ENCODE measurements around the gene BCAM. TPM values are rescaled to one million over a fixed set of nuclear protein-coding genes. Genes with fewer than 3 reads are reported as not detected.

Gene BCAM
- total and polyA plus RNA-seq, 4 donors, result 10.5 to 87.4 (median 19.1) TPM

- Histone ChIP-seq H3K9ac (ENCODE audit: low read depth in 1 of 2, low read length in 2 of 2) (no peak overlapping the region), H3K9me3 (ENCODE audit: control insufficient read depth in 4 of 4, low read length in 3 of 4) (no peaks in the 10 kb centered on the region), H3K4me1 (ENCODE audit: control insufficient read depth in 4 of 4, insufficient read depth in 4 of 4, low read length in 3 of 4) (peaks cover 9 to 33% (median 23%) of the 10 kb centered on the region in 4 donors), H3K4me3 (ENCODE audit: low read depth in 1 of 3, low read length in 3 of 3) (no peak overlapping the region), H3K27ac (ENCODE audit: low read depth in 1 of 2, low read length in 2 of 2) (no peak overlapping the region), H3K36me3 (ENCODE audit: control insufficient read depth in 4 of 4, insufficient read depth in 3 of 4, low read depth in 1 of 4, low read length in 3 of 4) (peaks cover 0 to 2% (median under 1%) of the 10 kb centered on the region in 4 donors), H3K27me3 (ENCODE audit: control insufficient read depth in 4 of 4, insufficient read depth in 4 of 4, low read length in 3 of 4) (no peaks in the 10 kb centered on the region)
- 94% methylated on average over 13 of the region's 13 CpGs for WGBS
- TF ChIP-seq HNF4G (IDR thresholded peaks at IDR 0.05), result no peak
- no peak for TF ChIP-seq MAX (IDR thresholded peaks at IDR 0.05)
- TF ChIP-seq YY1 (IDR thresholded peaks at IDR 0.05), result no peak
- no peak for TF ChIP-seq SP1 (IDR thresholded peaks at IDR 0.05)
- no peak for TF ChIP-seq FOXA2 (IDR thresholded peaks at IDR 0.05)
- no peak for TF ChIP-seq NR2F2 (IDR thresholded peaks at IDR 0.05)
- no peak for TF ChIP-seq TAF1 (conservative IDR thresholded peaks at IDR 0.05)
- TF ChIP-seq GABPA (IDR thresholded peaks at IDR 0.05 in 1 of 2, conservative IDR thresholded peaks at IDR 0.05 in 1 of 2), result no peak
- no peak for TF ChIP-seq HNF4A (conservative IDR thresholded peaks at IDR 0.05)
- no peak for TF ChIP-seq FOXA1 (IDR thresholded peaks at IDR 0.05)
- no peak for TF ChIP-seq RXRA (IDR thresholded peaks at IDR 0.05)
- no peak for TF ChIP-seq REST (IDR thresholded peaks at IDR 0.05)
- TF ChIP-seq JUND (IDR thresholded peaks at IDR 0.05), result no peak
- no peak for TF ChIP-seq EGR1 (IDR thresholded peaks at IDR 0.05; ENCODE audit: low read depth in 2 of 2)
- TF ChIP-seq ATF3 (IDR thresholded peaks at IDR 0.05), result no peak
- no peak for TF ChIP-seq ZBTB33 (IDR thresholded peaks at IDR 0.05)
- TF ChIP-seq RAD21 (IDR thresholded peaks at IDR 0.05), result no peak
- no peak for TF ChIP-seq CTCF (IDR thresholded peaks at IDR 0.05; ENCODE audit: low read depth, low read length, missing input control)
- DNase-seq (ENCODE audit: low spot score), result no peak
Observed at GRCh38 chr19:44803442-44804428, 5.2 kb upstream of the BCAM start.
